Measurements from ENCODE around the gene CD27. TPM values are rescaled to one million over a fixed set of nuclear protein-coding genes. Genes with fewer than 3 reads are reported as not detected.

The CD27 gene
- total RNA-seq (2021) = not detected in 2 replicates
- percentile 8 among the genes with signal in this experiment for Bru-seq, nascent RNA
- BruChase-seq, experiment 1, labeled RNA remaining after a 2-hour chase = percentile 11 among the genes with signal in this experiment
- BruChase-seq, experiment 2, labeled RNA remaining after a 6-hour chase = percentile 11 among the genes with signal in this experiment
- long read RNA-seq = 0 reads

DNA sequence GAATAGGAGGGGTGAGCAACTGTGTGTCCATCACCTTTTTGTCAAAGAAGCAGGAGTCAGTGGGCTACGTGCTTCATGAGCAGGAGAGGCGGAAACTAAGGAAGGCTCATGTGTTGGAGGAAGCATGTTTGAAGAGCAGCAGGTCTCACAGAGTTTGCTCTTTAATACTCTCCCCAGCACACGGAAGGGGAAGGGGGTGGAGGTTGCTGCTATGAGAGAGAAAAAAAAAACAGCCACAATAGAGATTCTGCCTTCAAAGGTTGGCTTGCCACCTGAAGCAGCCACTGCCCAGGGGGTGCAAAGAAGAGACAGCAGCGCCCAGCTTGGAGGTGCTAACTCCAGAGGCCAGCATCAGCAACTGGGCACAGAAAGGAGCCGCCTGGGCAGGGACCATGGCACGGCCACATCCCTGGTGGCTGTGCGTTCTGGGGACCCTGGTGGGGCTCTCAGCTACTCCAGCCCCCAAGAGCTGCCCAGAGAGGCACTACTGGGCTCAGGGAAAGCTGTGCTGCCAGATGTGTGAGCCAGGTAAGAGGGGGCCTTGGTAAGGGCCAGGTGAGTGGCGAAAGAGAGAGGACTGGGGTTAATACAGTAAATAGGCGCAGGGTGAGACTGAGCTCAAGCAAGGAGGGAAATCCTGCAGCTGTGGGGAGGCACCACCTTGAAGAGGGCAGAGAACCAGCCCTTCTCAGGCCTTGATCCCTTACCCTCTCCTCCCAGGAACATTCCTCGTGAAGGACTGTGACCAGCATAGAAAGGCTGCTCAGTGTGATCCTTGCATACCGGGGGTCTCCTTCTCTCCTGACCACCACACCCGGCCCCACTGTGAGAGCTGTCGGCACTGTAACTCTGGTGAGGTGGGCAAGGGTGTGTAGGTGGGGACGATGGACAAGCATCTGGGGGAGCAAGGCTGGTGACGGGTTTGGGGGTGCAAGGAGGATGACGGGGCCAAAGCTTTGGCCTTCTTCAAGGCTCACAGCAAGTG, at the start of gene CD27:
Gene CD27 (plus strand): TSS at position 252 of the 985 bp plus-strand sequence. CDS start 141 bp downstream, at position 393.
- Histone ChIP-seq H3K4me3 (ENCODE audit: low read depth, low read length, poor library complexity, severe bottlenecking) (no peak within 1 kb of the TSS), H3K36me3 (ENCODE audit: insufficient read depth, low read length, poor library complexity, severe bottlenecking) (no peaks in the 10 kb centered on the region), H3K9me3 (ENCODE audit: low read depth, low read length, poor library complexity, severe bottlenecking) (no peaks in the 10 kb centered on the region), H3K27me3 (replicated peaks; ENCODE audit: insufficient read depth, low read depth, low read length, poor library complexity) (no peaks in the 10 kb centered on the region), H3K27ac (ENCODE audit: low read depth, low read length, poor library complexity, severe bottlenecking) (no peak within 1 kb of the TSS), H3K4me1 (ENCODE audit: insufficient read depth, low read length, poor library complexity, severe bottlenecking) (no peaks in the 10 kb centered on the region)
- TF ChIP-seq EZH2 (IDR thresholded peaks at IDR 0.05; ENCODE audit: borderline replicate concordance, low read depth, low read length, poor library complexity, severe bottlenecking) = no peak
- TF ChIP-seq CTCF (conservative IDR thresholded peaks at IDR 0.05; ENCODE audit: low read depth, low read length) = no peak
- POLR2A ChIA-PET (ENCODE audit: low non-redundant PET) = no interaction called here
- CTCF ChIA-PET = no interaction called here
- intact Hi-C loops (cut with micrococcal nuclease; ENCODE audit: unreplicated experiment) = no loop called here
- no TSS peak for BruUV-seq (replicated peaks)
- DNase-seq (ENCODE audit: low spot score) = no peak

- BruUV-seq (replicated peaks) = no TSS peak
- no peaks in the 10 kb centered on the region for H3K4me1 ChIP-seq (ENCODE audit: insufficient read depth, low read length, poor library complexity, severe bottlenecking)
- TF ChIP-seq EZH2 (IDR thresholded peaks at IDR 0.05; ENCODE audit: borderline replicate concordance, low read depth, low read length, poor library complexity, severe bottlenecking) = no peak
- no peak for TF ChIP-seq CTCF (conservative IDR thresholded peaks at IDR 0.05; ENCODE audit: low read depth, low read length)
- no peaks in the 10 kb centered on the region for H3K27me3 ChIP-seq (replicated peaks; ENCODE audit: insufficient read depth, low read depth, low read length, poor library complexity)
- H3K4me3 ChIP-seq (ENCODE audit: low read depth, low read length, poor library complexity, severe bottlenecking) = no peak overlapping the region
- H3K9me3 ChIP-seq (ENCODE audit: low read depth, low read length, poor library complexity, severe bottlenecking) = no peaks in the 10 kb centered on the region
- no peaks in the 10 kb centered on the region for H3K36me3 ChIP-seq (ENCODE audit: insufficient read depth, low read length, poor library complexity, severe bottlenecking)
- intact Hi-C loops (cut with micrococcal nuclease; ENCODE audit: unreplicated experiment) = no loop called here
- ChIA-PET POLR2A (ENCODE audit: low non-redundant PET) (no interaction called here), CTCF (no interaction called here)
- H3K27ac ChIP-seq (ENCODE audit: low read depth, low read length, poor library complexity, severe bottlenecking) = no peak overlapping the region
- DNase-seq (ENCODE audit: low spot score) = no peak
Measured at GRCh38 chr12:6396031-6396430, 48.7 kb upstream of the CD27 start.

DNA sequence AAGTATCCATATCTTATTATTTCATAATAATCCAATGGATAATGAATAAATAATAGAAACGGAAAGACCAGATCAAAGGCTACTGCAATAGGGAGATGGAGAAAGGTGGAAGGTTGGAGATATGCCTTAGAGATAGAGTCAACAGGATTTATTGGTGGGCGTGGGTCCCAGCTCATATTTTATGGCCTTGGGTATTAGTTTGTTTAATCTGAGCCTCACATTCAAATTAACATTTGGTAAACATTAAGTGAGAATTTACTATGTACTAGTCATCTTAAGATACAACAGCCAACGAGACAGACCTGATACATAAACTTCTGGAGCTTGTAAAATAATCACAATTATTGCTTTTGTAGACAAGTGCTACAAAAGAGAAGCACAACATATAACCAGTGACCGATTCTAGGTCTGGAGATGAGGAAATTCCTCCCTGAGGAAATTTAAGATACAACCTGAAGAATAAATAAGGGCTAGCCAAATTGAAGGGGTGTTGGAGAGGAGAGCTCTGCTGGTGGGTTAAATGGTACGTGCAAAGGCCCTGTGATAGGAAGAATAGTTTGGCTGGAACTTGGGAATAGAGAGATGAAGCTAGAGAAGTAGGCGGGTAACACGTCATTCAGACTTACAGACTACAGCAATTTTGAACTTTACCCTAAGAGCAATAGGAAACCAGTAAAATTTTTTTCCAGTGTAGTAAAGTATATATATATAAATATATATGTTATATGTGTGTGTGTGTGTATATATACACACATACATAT, 44.7 kb upstream of the CD27 start:
- CTCF ChIA-PET = no interaction called here
- Histone ChIP-seq H3K27me3 (replicated peaks; ENCODE audit: insufficient read depth, low read depth, low read length, poor library complexity) (no peaks in the 10 kb centered on the region), H3K4me1 (ENCODE audit: insufficient read depth, low read length, poor library complexity, severe bottlenecking) (no peaks in the 10 kb centered on the region), H3K4me3 (ENCODE audit: low read depth, low read length, poor library complexity, severe bottlenecking) (no peak overlapping the region), H3K9me3 (ENCODE audit: low read depth, low read length, poor library complexity, severe bottlenecking) (no peaks in the 10 kb centered on the region), H3K27ac (ENCODE audit: low read depth, low read length, poor library complexity, severe bottlenecking) (no peak overlapping the region), H3K36me3 (ENCODE audit: insufficient read depth, low read length, poor library complexity, severe bottlenecking) (no peaks in the 10 kb centered on the region)
- no peak for TF ChIP-seq CTCF (conservative IDR thresholded peaks at IDR 0.05; ENCODE audit: low read depth, low read length)
- TF ChIP-seq EZH2 (IDR thresholded peaks at IDR 0.05; ENCODE audit: borderline replicate concordance, low read depth, low read length, poor library complexity, severe bottlenecking) = no peak
- POLR2A ChIA-PET (ENCODE audit: low non-redundant PET) = no interaction called here
- no TSS peak for BruUV-seq (replicated peaks)
- no peak for DNase-seq (ENCODE audit: low spot score)
- intact Hi-C loops (cut with micrococcal nuclease; ENCODE audit: unreplicated experiment) = no loop called here
